GM12872 (cell line): ENCODE measurements around the gene KL.

Experiments used
- CTCF ChIP-seq: IDR thresholded peaks from 3 replicates; pipeline ENCODE4 v1.5.1; 2011; ENCODE audit warnings: low read depth, mild to moderate bottlenecking, low read length, moderate library complexity; ENCODE audit not compliant: insufficient read depth

KL gene

DNA sequence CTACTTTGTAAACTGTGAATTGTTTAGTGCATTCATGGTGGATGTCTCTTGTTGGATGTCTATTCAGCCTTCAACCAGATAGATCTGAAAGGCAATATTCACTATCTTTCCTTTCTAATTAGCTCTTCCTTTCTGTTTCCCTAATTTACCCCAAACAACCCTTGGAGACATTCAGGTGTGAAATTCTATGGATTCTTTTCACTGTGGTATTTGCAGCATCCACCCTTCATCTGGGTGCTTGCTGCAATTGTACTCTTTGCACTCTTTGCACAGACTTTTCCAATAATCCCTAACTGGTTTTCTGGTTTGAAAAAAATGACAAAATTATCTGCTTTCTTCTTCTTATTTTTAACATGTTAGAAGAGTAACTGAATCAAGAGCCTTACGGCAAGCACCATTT is 56.5 kb downstream of the KL start:
- no peak for TF ChIP-seq CTCF

GRCh38 chr13:33073338-33073737 is 57.1 kb downstream of the KL start:
- no peak for TF ChIP-seq CTCF

DNA sequence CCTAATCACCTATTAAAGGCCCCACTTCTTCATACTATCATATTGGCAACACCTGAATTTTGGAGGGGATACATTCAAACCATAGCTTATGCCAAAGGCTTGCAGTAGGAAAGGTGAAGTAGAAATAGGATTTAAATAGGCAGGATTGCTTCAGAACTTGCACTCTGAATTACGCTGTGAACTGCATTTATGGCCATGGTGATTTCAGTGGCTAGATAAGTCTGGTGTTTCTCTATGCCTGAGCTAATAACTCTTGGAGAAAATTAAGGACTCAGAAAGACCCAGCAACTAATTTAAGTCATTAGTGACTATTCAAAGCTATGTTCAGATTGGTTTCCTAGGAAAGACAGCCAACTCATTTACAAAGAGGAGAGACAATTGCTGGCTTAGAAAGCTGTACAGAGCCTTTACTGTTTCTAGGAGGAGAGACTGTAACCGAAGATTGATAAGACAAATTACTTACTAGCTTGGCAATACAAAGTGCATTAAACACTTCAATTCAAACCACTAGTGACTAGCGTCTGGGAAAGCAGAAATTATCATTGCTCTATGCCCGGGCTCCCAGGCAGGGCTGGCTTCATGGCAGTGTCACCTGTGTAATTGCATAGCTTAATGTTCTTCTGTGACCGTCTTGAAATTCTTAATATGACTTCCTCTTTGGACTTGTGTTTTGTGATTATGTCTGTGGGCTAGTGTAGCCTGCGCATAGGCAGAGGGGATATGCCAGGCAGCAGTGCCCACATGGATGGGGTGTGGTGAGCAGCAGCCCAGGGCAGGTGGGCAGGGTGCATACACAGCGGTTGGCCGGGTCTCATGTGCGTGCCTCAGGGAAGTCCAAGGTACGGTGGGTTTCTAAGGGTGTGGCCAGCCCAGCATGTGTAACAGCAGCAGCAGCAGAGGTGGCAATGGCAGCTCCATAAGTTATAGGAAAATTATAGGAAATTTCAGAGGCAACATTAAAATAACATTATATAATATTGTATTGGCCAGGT is 60.1 kb downstream of the KL start:
- no peak for TF ChIP-seq CTCF

- no peak for TF ChIP-seq CTCF
These were observed 62.0 kb downstream of the KL start for GRCh38 chr13:33078263-33078662.

DNA sequence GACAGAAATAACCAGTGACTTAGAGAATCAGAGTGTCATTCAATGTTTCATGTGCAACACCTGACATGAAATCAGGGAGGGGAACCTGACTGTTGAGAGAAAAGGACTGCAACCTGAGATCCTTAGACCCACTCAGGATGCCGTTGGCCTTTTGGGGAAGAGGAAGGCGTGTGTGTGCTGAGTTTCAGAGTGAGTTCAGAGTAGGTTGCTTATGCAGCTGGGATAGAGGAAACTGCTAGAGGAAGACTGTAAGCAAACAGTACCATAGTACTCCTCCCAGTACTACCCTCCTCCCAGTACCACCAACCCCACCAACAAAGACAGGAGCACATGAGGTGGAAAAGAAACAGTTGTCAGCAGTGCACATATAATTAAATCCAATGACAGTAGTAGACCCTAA is 63.7 kb downstream of the KL start:
- TF ChIP-seq CTCF = no peak

- no peak for TF ChIP-seq CTCF
These were observed 64.9 kb downstream of the KL start for GRCh38 chr13:33080972-33081590.

- no peak for TF ChIP-seq CTCF
These were observed 65.4 kb downstream of the KL start for GRCh38 chr13:33081666-33082065.
